Glutamatergic neuron (in vitro differentiated cells): Measurements from ENCODE around the gene TXNDC8. TPM values are rescaled to one million over a fixed set of nuclear protein-coding genes. Genes with fewer than 3 reads are reported as not detected.
"Not testable (repeated sequence)": the region's sequence is repeated elsewhere in the genome, so short reads cannot be mapped to it uniquely, and the experiment has no call there.

Experiments used
- DNase-seq: peaks from one replicate; pipeline ENCODE4 v3.0.0; 2022
- H3K27ac Mint-ChIP-seq: one replicate; pipeline ENCODE4 v1.8.0; 2020; ENCODE audit warnings: mild to moderate bottlenecking, mixed read lengths, inconsistent platforms; ENCODE audit not compliant: unreplicated experiment
- H3K27me3 Mint-ChIP-seq: one replicate; pipeline ENCODE4 v1.8.0; 2020; ENCODE audit warnings: mild to moderate bottlenecking, moderate library complexity, mixed read lengths, inconsistent platforms; ENCODE audit not compliant: unreplicated experiment
- H3K36me3 Mint-ChIP-seq: one replicate; pipeline ENCODE4 v1.8.0; 2020; ENCODE audit warnings: mild to moderate bottlenecking, mixed read lengths, inconsistent platforms; ENCODE audit not compliant: unreplicated experiment
- H3K4me1 Mint-ChIP-seq: one replicate; pipeline ENCODE4 v1.8.0; 2020; ENCODE audit warnings: mild to moderate bottlenecking, low read depth, mixed read lengths, inconsistent platforms; ENCODE audit not compliant: unreplicated experiment
- H3K4me3 Mint-ChIP-seq: one replicate; pipeline ENCODE4 v1.8.0; 2020; ENCODE audit warnings: mild to moderate bottlenecking, mixed read lengths, inconsistent platforms; ENCODE audit not compliant: unreplicated experiment
- H3K9me3 Mint-ChIP-seq: one replicate; pipeline ENCODE4 v1.8.0; 2020; ENCODE audit warnings: mild to moderate bottlenecking, moderate library complexity, mixed read lengths, inconsistent platforms; ENCODE audit not compliant: unreplicated experiment
- total RNA-seq: library from RNA; stranded (reverse); fragmentation: NEBNext Ultra II Directional; extraction: Animal tissue kit (Norgen Biotek cat#: 25700); gene quantifications from one replicate; pipeline ENCODE4 v1.2.1, GENCODE V29; 2021; ENCODE audit not compliant: unreplicated experiment
- TF ChIP-seq, protein P1 (sequence below): fragments of 200-600 bp; sonication (generic); IDR thresholded peaks from one replicate; pipeline ENCODE4 v1.5.0; 2021; ENCODE audit not compliant: partially characterized antibody, unreplicated experiment

Gene TXNDC8
- total RNA-seq, 1 donor from 2014 or later, result not detected

DNA sequence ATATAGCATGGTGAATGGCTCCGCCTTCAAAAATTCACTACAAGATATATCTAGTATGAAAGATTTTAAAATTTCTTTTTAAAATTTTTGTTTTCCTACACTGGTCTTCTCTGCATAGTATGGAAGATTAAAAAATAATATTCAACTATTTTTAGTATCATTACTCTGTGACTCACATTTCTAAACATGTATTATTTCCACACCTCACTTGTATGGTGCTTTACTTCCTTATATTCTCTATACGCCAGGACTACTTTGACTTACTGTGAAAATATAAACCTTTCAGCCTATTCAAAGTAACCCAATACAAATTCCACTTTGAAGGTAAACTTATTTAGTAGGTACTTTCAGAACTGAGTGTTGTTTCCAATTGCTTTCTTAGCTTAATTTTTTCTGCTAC, 26.8 kb upstream of the TXNDC8 start:
- Mint-ChIP-seq H3K36me3 (no peaks in the 10 kb centered on the region), H3K27me3 (no peaks in the 10 kb centered on the region), H3K4me1 (no peaks in the 10 kb centered on the region), H3K27ac (no peak overlapping the region), H3K4me3 (no peak overlapping the region), H3K9me3 (no peaks in the 10 kb centered on the region)
- TF ChIP-seq, protein P1, sequence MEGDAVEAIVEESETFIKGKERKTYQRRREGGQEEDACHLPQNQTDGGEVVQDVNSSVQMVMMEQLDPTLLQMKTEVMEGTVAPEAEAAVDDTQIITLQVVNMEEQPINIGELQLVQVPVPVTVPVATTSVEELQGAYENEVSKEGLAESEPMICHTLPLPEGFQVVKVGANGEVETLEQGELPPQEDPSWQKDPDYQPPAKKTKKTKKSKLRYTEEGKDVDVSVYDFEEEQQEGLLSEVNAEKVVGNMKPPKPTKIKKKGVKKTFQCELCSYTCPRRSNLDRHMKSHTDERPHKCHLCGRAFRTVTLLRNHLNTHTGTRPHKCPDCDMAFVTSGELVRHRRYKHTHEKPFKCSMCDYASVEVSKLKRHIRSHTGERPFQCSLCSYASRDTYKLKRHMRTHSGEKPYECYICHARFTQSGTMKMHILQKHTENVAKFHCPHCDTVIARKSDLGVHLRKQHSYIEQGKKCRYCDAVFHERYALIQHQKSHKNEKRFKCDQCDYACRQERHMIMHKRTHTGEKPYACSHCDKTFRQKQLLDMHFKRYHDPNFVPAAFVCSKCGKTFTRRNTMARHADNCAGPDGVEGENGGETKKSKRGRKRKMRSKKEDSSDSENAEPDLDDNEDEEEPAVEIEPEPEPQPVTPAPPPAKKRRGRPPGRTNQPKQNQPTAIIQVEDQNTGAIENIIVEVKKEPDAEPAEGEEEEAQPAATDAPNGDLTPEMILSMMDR, result no peak
- no peak for DNase-seq

GRCh38 chr9:110358992-110359391, 21.3 kb upstream of the TXNDC8 start:
- H3K4me1 Mint-ChIP-seq, H3K27ac Mint-ChIP-seq: not testable (repeated sequence)

GRCh38 chr9:110357505-110357904, 19.8 kb upstream of the TXNDC8 start:
- Mint-ChIP-seq H3K4me3 (no peak overlapping the region), H3K36me3 (no peaks in the 10 kb centered on the region), H3K9me3 (no peaks in the 10 kb centered on the region), H3K27me3 (no peaks in the 10 kb centered on the region), H3K4me1 (no peaks in the 10 kb centered on the region), H3K27ac (no peak overlapping the region)
- no peak for DNase-seq
- TF ChIP-seq, protein P1, result no peak

More at GRCh38 chr9:110358992-110359391, 21.3 kb upstream of the TXNDC8 start:
- not testable (repeated sequence) for H3K4me3 Mint-ChIP-seq, DNase-seq, H3K9me3 Mint-ChIP-seq, H3K27me3 Mint-ChIP-seq, H3K36me3 Mint-ChIP-seq

- DNase-seq, result no peak
- no peaks in the 10 kb centered on the region for H3K36me3 Mint-ChIP-seq
- H3K4me3 Mint-ChIP-seq, result no peak overlapping the region
- TF ChIP-seq, protein P1, result no peak
- H3K9me3 Mint-ChIP-seq, result no peaks in the 10 kb centered on the region
- no peak overlapping the region for H3K27ac Mint-ChIP-seq
- no peaks in the 10 kb centered on the region for H3K27me3 Mint-ChIP-seq
- no peaks in the 10 kb centered on the region for H3K4me1 Mint-ChIP-seq
These were observed 19.2 kb upstream of the TXNDC8 start for GRCh38 chr9:110356639-110357395.

GRCh38 chr9:110355911-110356310, 18.2 kb upstream of the TXNDC8 start:
- Mint-ChIP-seq H3K27ac (no peak overlapping the region), H3K9me3 (no peaks in the 10 kb centered on the region), H3K4me3 (no peak overlapping the region), H3K27me3 (no peaks in the 10 kb centered on the region), H3K36me3 (no peaks in the 10 kb centered on the region), H3K4me1 (no peaks in the 10 kb centered on the region)
- TF ChIP-seq, protein P1, result no peak
- DNase-seq, result no peak
